Mesothelial cell of epicardium (in vitro differentiated cells): Measurements from ENCODE around the gene RERE. TPM values are rescaled to one million over a fixed set of nuclear protein-coding genes. Genes with fewer than 3 reads are reported as not detected.

Source experiments
- DNase-seq, 2 experiments: peaks; one replicate each; pipeline ENCODE4 v3.0.0; 2021; ENCODE audit warnings: low spot score in 2 of 2; ENCODE audit not compliant: unreplicated experiment in 2 of 2
- H3K27ac Mint-ChIP-seq: 2 replicates; pipeline ENCODE4 v1.8.0; 2021; ENCODE audit warnings: mixed read lengths
- H3K27me3 Mint-ChIP-seq: 2 replicates; pipeline ENCODE4 v1.8.0; 2021; ENCODE audit warnings: low read depth, mixed read lengths
- H3K36me3 Mint-ChIP-seq: 2 replicates; pipeline ENCODE4 v1.8.0; 2021; ENCODE audit warnings: mixed read lengths
- H3K4me1 Mint-ChIP-seq: 2 replicates; pipeline ENCODE4 v1.8.0; 2021; ENCODE audit warnings: mixed read lengths
- H3K4me3 Mint-ChIP-seq: 2 replicates; pipeline ENCODE4 v1.8.0; 2021; ENCODE audit warnings: mild to moderate bottlenecking, moderate library complexity, mixed read lengths
- H3K9me3 Mint-ChIP-seq: 2 replicates; pipeline ENCODE4 v1.8.0; 2021; ENCODE audit warnings: mixed read lengths
- total RNA-seq: library from RNA; stranded (reverse); gene quantifications from 3 replicates; pipeline ENCODE4 v1.2.1, GENCODE V29; 2021
- TF ChIP-seq, protein P1 (sequence below): fragments of 200-600 bp; sonication (generic); IDR thresholded peaks from one replicate; pipeline ENCODE4 v1.5.0; 2021; ENCODE audit warnings: antibody characterized with exemption; ENCODE audit not compliant: unreplicated experiment

RERE gene
- total RNA-seq, 1 donor from 2014 or later, result 187 TPM

DNA sequence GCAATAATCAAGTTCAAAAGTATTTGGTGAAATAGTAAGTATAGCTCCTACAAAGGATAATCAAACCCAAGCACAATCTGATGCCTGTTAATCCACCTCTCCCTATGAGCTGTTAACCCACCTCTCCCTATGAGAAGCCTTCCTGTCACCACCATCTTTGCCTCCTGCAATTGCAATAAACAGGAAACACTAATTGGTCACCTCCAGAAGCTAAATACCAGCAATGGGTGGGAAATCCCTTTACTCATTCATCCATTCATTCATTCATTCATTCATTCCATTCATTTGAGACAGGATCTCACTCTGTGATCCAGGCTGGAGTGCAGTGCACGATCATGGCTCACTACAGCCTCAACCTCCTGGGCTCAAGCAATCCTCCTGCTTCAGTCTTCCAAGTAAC, 132.8 kb downstream of the RERE start:
- H3K4me3 Mint-ChIP-seq, result no peak overlapping the region
- no peak for DNase-seq
- H3K27ac Mint-ChIP-seq, result no peak overlapping the region
- TF ChIP-seq, protein P1, sequence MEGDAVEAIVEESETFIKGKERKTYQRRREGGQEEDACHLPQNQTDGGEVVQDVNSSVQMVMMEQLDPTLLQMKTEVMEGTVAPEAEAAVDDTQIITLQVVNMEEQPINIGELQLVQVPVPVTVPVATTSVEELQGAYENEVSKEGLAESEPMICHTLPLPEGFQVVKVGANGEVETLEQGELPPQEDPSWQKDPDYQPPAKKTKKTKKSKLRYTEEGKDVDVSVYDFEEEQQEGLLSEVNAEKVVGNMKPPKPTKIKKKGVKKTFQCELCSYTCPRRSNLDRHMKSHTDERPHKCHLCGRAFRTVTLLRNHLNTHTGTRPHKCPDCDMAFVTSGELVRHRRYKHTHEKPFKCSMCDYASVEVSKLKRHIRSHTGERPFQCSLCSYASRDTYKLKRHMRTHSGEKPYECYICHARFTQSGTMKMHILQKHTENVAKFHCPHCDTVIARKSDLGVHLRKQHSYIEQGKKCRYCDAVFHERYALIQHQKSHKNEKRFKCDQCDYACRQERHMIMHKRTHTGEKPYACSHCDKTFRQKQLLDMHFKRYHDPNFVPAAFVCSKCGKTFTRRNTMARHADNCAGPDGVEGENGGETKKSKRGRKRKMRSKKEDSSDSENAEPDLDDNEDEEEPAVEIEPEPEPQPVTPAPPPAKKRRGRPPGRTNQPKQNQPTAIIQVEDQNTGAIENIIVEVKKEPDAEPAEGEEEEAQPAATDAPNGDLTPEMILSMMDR, result no peak
- no peaks in the 10 kb centered on the region for H3K27me3 Mint-ChIP-seq
- H3K4me1 Mint-ChIP-seq, result peaks cover 22% of the 10 kb centered on the region
- H3K36me3 Mint-ChIP-seq, result no peaks in the 10 kb centered on the region
- H3K9me3 Mint-ChIP-seq, result no peaks in the 10 kb centered on the region

DNA sequence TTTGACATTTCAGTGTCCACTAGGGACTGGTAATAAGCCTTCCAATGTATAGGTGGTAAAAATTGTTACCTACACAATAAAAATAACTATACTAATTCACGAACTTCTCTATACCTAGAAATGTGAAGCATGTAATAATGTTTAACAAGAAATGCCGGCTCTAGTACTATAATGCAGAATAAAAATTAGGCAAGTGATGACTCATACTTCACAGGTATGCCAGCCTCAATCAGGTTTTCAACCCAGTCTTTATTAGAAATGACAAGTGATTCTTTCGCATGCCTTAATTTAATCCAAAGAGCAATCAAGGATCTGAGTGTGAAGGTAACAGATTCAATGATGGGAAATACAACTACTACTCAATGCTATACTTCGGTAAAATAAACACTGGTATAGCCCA, 134.9 kb downstream of the RERE start:
- peaks cover 18% of the 10 kb centered on the region for H3K4me1 Mint-ChIP-seq
- H3K27ac Mint-ChIP-seq, result no peak overlapping the region
- DNase-seq, result no peak
- TF ChIP-seq, protein P1, result no peak
- no peaks in the 10 kb centered on the region for H3K36me3 Mint-ChIP-seq
- no peaks in the 10 kb centered on the region for H3K27me3 Mint-ChIP-seq
- no peaks in the 10 kb centered on the region for H3K9me3 Mint-ChIP-seq
- no peak overlapping the region for H3K4me3 Mint-ChIP-seq

DNA sequence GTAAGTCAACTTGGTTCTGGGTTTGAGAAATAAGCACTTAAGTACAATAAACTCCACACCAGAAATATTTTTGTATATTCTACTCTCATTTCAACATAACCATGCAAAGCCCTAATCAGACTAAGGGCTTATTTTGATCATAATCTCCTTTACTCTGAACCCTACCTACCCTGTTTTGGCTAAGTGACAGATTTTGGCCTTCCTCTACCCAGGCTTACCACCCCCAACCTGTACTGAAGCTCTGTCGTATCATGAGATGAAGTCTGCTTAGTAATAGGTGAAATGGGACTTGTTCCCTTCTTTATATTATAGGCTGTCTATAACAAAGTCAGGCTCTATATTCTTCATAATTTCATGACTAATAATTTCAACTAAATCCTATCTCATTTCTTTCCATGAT, 135.5 kb downstream of the RERE start:
- H3K36me3 Mint-ChIP-seq, result no peaks in the 10 kb centered on the region
- TF ChIP-seq, protein P1, result no peak
- H3K4me3 Mint-ChIP-seq, result no peak overlapping the region
- H3K27me3 Mint-ChIP-seq, result no peaks in the 10 kb centered on the region
- DNase-seq, result no peak
- H3K27ac Mint-ChIP-seq, result no peak overlapping the region
- H3K4me1 Mint-ChIP-seq, result peaks cover 18% of the 10 kb centered on the region
- no peaks in the 10 kb centered on the region for H3K9me3 Mint-ChIP-seq

DNA sequence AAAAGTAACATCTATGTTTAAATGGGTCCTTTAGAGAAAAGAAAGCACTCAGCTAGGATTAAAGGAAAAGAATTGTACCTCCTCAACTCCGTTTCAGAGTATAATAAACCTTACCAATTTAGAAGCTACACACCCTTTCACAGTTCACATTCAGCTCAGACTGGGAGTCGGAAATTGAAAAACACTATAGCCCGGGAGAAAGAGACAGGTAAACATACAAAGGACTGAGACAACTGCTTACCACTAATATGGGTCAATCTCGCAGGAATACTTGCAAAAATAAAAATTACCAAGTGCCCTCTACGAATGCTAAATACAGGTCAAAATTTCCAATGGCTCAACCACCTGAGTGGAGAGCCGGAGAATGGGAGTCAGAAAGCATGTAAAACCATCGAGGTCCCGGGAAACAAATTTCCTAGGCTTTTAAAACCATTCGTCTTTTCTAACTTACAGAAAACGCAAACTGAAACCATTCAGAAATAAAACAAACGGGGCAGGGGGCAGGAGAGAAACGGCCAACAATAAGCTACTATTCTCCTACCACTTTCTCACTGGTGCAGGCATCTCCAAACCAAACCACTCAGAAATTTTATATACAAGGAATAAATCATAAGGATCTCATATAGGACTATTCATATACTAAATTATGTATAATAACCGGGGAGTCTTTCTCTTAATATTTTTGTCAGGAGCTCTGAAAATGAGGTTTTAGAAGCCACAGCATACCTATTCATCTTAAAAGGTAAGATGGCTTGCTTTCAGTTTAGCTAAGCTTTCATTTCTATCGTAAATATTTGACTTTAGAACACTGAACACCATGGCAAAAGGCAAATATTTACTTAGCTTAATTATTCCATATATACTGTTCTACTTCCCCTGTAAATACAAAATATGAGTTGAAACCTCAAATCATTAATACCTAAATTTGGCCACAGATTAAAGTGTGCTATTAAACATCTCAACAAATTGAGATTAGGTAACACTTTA, 136.5 kb downstream of the RERE start:
- TF ChIP-seq, protein P1, result no peak
- no peaks in the 10 kb centered on the region for H3K27me3 Mint-ChIP-seq
- no peak overlapping the region for H3K4me3 Mint-ChIP-seq
- H3K36me3 Mint-ChIP-seq, result no peaks in the 10 kb centered on the region
- no peak for DNase-seq
- H3K4me1 Mint-ChIP-seq, result peaks cover 16% of the 10 kb centered on the region
- no peak overlapping the region for H3K27ac Mint-ChIP-seq
- no peaks in the 10 kb centered on the region for H3K9me3 Mint-ChIP-seq

DNA sequence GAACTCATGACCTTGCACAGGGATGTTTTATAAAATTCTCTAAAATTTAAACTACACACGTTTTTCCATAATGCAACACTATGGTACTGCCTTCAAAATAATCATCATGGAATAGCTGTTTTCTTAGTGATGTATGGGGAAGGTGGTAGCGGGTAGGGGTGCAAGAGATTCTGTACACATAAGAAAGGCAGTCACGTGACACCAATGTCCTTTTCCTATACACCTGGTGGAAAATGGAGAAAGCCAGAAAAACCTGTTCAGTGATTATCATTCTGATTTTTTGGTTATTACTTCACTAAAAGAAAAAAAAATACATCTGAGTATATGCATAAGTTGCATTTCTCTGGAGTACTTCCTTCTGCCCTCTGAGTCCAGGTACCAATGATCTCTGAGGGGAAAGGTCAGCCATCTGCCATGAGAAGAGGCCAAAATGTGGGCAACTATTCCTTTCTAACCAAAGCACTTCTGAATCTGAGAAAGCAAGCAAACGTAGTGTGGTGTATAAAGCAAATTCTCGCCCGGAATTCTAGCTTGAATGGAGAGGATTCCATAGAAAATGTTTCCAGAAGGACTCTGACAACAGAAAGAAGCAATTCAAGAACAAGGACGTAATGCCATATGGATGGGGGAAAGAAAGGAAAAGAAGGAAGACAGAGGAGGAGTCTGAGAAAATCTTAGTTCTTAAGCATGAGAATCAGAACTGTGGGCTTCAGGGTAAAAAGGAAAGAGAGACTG, 137.3 kb downstream of the RERE start:
- Mint-ChIP-seq H3K9me3 (no peaks in the 10 kb centered on the region), H3K4me1 (peaks cover 17% of the 10 kb centered on the region), H3K4me3 (no peak overlapping the region), H3K27me3 (no peaks in the 10 kb centered on the region), H3K27ac (no peak overlapping the region), H3K36me3 (no peaks in the 10 kb centered on the region)
- TF ChIP-seq, protein P1, result no peak
- DNase-seq, result no peak
